HG02798 (cell line): Measurements from ENCODE around the gene SON.
"Not testable (repeated sequence)": the region's sequence is repeated elsewhere in the genome, so short reads cannot be mapped to it uniquely, and the experiment has no call there.

Source experiments
- ATAC-seq: cut with Tn5 transposase; IDR thresholded peaks from one replicate; pipeline ENCODE4 v1.9.1; 2021; ENCODE audit warnings: mild to moderate bottlenecking; ENCODE audit not compliant: unreplicated experiment, poor library complexity

Gene SON

GRCh38 chr21:33542640-33543504 lies at the start of gene SON:
SON (plus strand) TSS chr21:33543038; CDS start chr21:33543093, 55 bp downstream.
- ATAC-seq = peak; percentile 94

GRCh38 chr21:33493756-33494155 lies 49.1 kb upstream of the SON start:
- no peak for ATAC-seq

- no peak for ATAC-seq
Observed at GRCh38 chr21:33495743-33496142, 47.1 kb upstream of the SON start.

- no peak for ATAC-seq
Observed at GRCh38 chr21:33496345-33496744, 46.5 kb upstream of the SON start.

GRCh38 chr21:33505833-33506232 lies 37.0 kb upstream of the SON start:
- no peak for ATAC-seq

GRCh38 chr21:33507003-33507402 lies 35.8 kb upstream of the SON start:
- ATAC-seq = not testable (repeated sequence)

- ATAC-seq = no peak
Observed at GRCh38 chr21:33510826-33511225, 32.0 kb upstream of the SON start.

GRCh38 chr21:33511639-33512038 lies 31.2 kb upstream of the SON start:
- ATAC-seq = no peak

- no peak for ATAC-seq
Observed at GRCh38 chr21:33512481-33512880, 30.4 kb upstream of the SON start.

- no peak for ATAC-seq
Observed at GRCh38 chr21:33514229-33514628, 28.6 kb upstream of the SON start.

GRCh38 chr21:33518899-33519298 lies 23.9 kb upstream of the SON start:
- ATAC-seq = no peak

GRCh38 chr21:33522297-33522952 lies 20.4 kb upstream of the SON start:
- no peak for ATAC-seq

GRCh38 chr21:33522953-33523349 lies 19.9 kb upstream of the SON start:
- no peak for ATAC-seq

- no peak for ATAC-seq
Observed at GRCh38 chr21:33531007-33531406, 11.8 kb upstream of the SON start.

GRCh38 chr21:33537212-33537611 lies 5.6 kb upstream of the SON start:
- ATAC-seq = no peak

GRCh38 chr21:33539616-33540015 lies 3.2 kb upstream of the SON start:
- no peak for ATAC-seq

- no peak for ATAC-seq
Observed at GRCh38 chr21:33540711-33541104, 2.1 kb upstream of the SON start.

- ATAC-seq = no peak
Observed at GRCh38 chr21:33541105-33541711, 1.6 kb upstream of the SON start.

- ATAC-seq = peak; percentile 64
Observed at GRCh38 chr21:33541756-33542639, 840 bp upstream of the SON start, which contains the start of gene GART. GART (minus strand) TSS chr21:33542117; CDS start chr21:33539315, 2,802 bp downstream.

GRCh38 chr21:33543505-33544129 lies 779 bp downstream of the SON start:
- ATAC-seq = no peak
